ENCODE data around the gene FXN. TPM values are rescaled to one million over a fixed set of nuclear protein-coding genes. Genes with fewer than 3 reads are reported as not detected.
"Not testable (repeated sequence)": the region's sequence is repeated elsewhere in the genome, so short reads cannot be mapped to it uniquely, and the experiment has no call there.

FXN gene
- total RNA-seq, 4 donors from 2014 or later, result 1.8 to 6.1 (median 3.9) TPM

GRCh38 chr9:69044240-69045219, 9.0 kb downstream of the FXN start:
- WGBS, 2 donors, result 70 to 71% methylated on average over 9 of the region's 9 CpGs
- peaks cover 0 to 34% (median 6%) of the 10 kb centered on the region in 3 donors for H3K36me3 ChIP-seq
- H3K27me3 ChIP-seq, result no peaks in the 10 kb centered on the region
- intact Hi-C loops (cut with DNase I), result no loop called here
- H3K4me1 ChIP-seq, result peaks cover 0 to 8% (median 0%) of the 10 kb centered on the region in 3 donors
- H3K9me3 ChIP-seq, result no peaks in the 10 kb centered on the region
- H3K4me3 ChIP-seq, result no peak overlapping the region
- TF ChIP-seq POLR2A (IDR thresholded peaks at IDR 0.05) (no peak), CTCF (IDR thresholded peaks at IDR 0.05) (no peak)
- DNase-seq, result no peak
- H3K27ac ChIP-seq, result no peak overlapping the region

GRCh38 chr9:69045821-69046220, 10.3 kb downstream of the FXN start:
- H3K36me3 ChIP-seq, result peaks cover 0 to 40% (median 6%) of the 10 kb centered on the region in 3 donors
- no peaks in the 10 kb centered on the region for H3K9me3 ChIP-seq
- H3K27me3 ChIP-seq, result no peaks in the 10 kb centered on the region
- H3K27ac ChIP-seq, result no peak overlapping the region
- intact Hi-C loops (cut with DNase I), result no loop called here
- H3K4me3 ChIP-seq, result no peak overlapping the region
- H3K4me1 ChIP-seq, result peaks cover 0 to 8% (median 0%) of the 10 kb centered on the region in 3 donors
- WGBS, 2 donors, result 78 to 79% methylated on average over 4 of the region's 4 CpGs
- TF ChIP-seq POLR2A (IDR thresholded peaks at IDR 0.05) (no peak), CTCF (IDR thresholded peaks at IDR 0.05) (no peak)
- DNase-seq, result no peak

GRCh38 chr9:69046723-69047122, 11.2 kb downstream of the FXN start:
- 50 to 66% methylated on average over 3 to 4 of the region's 4 CpGs for WGBS, 2 donors
- no peak for DNase-seq
- Histone ChIP-seq H3K36me3 (peaks cover 0 to 40% (median 6%) of the 10 kb centered on the region in 3 donors), H3K27me3 (no peaks in the 10 kb centered on the region), H3K4me3 (no peak overlapping the region), H3K9me3 (no peaks in the 10 kb centered on the region), H3K4me1 (peaks cover 0 to 8% (median 0%) of the 10 kb centered on the region in 3 donors), H3K27ac (no peak overlapping the region)
- TF ChIP-seq POLR2A (IDR thresholded peaks at IDR 0.05), result no peak
- no peak for TF ChIP-seq CTCF (IDR thresholded peaks at IDR 0.05)
- intact Hi-C loops (cut with DNase I), result no loop called here

GRCh38 chr9:69047371-69047770, 11.8 kb downstream of the FXN start:
- TF ChIP-seq CTCF (IDR thresholded peaks at IDR 0.05) (no peak), POLR2A (IDR thresholded peaks at IDR 0.05) (no peak)
- Histone ChIP-seq H3K27me3 (no peaks in the 10 kb centered on the region), H3K36me3 (peaks cover 0 to 40% (median 6%) of the 10 kb centered on the region in 3 donors), H3K4me3 (no peak overlapping the region), H3K27ac (no peak overlapping the region), H3K9me3 (no peaks in the 10 kb centered on the region), H3K4me1 (peaks cover 0 to 8% (median 0%) of the 10 kb centered on the region in 3 donors)
- 58 to 75% methylated on average over 3 to 4 of the region's 4 CpGs for WGBS, 2 donors
- intact Hi-C loops (cut with DNase I), result no loop called here
- no peak for DNase-seq

GRCh38 chr9:69049094-69049493, 13.5 kb downstream of the FXN start:
- intact Hi-C loops (cut with DNase I), result no loop called here
- no peak for TF ChIP-seq CTCF (IDR thresholded peaks at IDR 0.05)
- TF ChIP-seq POLR2A (IDR thresholded peaks at IDR 0.05), result no peak
- Histone ChIP-seq H3K9me3 (no peaks in the 10 kb centered on the region), H3K27me3 (no peaks in the 10 kb centered on the region), H3K4me3 (no peak overlapping the region), H3K4me1 (peaks cover 0 to 8% (median 0%) of the 10 kb centered on the region in 3 donors), H3K36me3 (peaks cover 0 to 46% (median 6%) of the 10 kb centered on the region in 3 donors), H3K27ac (no peak overlapping the region)
- DNase-seq, result no peak
- WGBS, 2 donors, result 89 to 91% methylated on average over 6 of the region's 6 CpGs

GRCh38 chr9:69050936-69051335, 15.4 kb downstream of the FXN start:
- peaks cover 0 to 54% (median 6%) of the 10 kb centered on the region in 3 donors for H3K36me3 ChIP-seq
- H3K27me3 ChIP-seq, H3K27ac ChIP-seq, DNase-seq, H3K9me3 ChIP-seq, H3K4me3 ChIP-seq, H3K4me1 ChIP-seq: not testable (repeated sequence)
- intact Hi-C loops (cut with DNase I), result loop anchor here (5.0 kb wide), 1 partner anchor 141 kb away; no protein-coding TSS in a partner anchor
- 78 to 96% methylated on average over 8 to 12 of the region's 12 CpGs for WGBS, 2 donors

Data from esophagus squamous epithelium (tissue), 5 donors.